HK-2 (cell line): ENCODE measurements around the gene HIC1.

Experiments used
- DNase-seq: peaks from one replicate; pipeline ENCODE4 v3.0.0-alpha.2; 2018; ENCODE audit not compliant: unreplicated experiment

The HIC1 gene

DNA sequence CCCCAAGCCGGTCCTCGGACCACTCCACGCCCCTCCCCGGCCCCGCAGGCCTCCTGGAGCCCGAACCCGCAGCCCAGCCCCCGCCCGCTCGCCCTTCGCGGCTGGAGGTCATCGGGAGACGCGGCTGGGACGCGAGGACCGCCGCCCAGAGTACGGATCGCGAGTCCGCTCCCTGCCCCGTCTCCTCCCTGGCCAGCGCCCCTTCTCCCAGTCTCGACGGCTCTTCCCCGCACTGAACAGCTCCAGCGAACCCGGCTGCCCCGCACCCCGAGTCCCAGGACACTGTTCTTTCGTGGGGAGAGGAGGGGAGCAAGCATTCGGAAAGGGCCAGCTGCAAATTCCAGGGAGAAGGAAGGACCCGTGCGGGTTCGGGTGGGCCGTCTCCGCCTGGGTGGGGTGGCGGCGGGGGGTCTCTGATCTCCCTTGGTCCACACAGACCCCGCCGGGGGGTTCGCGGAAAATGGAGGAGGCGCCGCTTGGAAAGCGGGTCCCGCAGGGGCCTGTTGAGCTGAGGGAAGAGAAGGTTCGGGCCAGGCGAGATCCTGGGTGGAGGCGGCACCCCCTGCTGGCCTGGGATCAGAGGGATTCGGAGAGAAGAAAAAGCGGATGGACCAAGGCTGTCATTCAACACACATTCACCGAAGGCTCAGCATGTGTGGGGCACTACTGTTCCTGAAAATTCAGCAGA lies 29.1 kb upstream of the HIC1 start:
- DNase-seq, result peak; percentile 71

DNA sequence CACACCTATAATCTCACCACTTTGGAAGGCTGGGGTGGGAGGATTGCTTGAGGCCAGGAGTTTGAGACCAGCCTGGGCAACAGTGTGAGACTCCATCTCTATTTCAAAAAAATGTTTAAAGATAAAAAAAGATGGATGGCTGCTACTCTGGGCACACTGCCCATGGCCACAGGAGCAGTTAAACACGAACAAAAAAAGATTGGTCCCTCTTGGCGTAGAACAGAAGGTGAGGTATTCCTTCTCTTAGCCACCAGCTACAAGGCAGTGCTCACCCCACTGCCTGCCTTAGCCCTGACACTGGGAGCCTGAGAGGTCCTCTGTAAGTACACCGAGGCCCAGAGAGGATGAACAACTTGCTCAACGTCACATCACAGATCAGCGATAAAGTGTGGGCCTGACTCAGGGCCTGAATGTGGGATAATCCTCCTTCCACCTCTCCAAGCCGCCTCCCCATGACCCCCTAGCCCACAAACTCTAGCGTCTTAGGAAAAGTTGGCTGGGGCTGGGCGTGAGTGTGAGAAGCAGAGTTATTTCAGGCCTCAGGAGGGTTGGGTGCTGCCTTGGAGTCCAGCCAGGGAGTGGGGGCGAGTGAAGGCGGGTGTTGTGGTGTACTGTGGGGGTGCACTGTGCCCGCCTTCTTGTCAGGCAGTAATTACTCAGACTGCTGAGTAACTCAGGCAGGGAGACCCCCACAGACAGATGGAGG lies 27.2 kb upstream of the HIC1 start:
- DNase-seq, result no peak

DNA sequence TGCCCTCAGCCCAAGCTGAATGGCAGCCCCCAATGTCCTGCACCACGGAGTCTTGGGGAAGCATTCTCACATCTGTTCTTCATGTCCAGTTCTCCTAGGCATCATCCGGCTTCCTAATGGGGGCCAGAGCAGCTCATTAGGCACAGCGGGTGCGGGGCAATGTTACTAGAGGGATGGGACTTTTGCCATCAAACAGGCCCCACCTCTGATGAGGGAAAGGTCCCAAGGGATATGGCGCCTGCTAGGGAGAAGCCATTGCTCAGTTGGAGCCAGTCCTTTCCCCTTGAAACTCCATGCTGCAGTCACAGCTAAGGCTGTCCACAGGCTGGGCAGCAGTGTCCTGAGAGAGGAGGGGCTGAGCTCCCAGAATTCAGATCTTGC lies 26.7 kb upstream of the HIC1 start:
- DNase-seq, result no peak

DNA sequence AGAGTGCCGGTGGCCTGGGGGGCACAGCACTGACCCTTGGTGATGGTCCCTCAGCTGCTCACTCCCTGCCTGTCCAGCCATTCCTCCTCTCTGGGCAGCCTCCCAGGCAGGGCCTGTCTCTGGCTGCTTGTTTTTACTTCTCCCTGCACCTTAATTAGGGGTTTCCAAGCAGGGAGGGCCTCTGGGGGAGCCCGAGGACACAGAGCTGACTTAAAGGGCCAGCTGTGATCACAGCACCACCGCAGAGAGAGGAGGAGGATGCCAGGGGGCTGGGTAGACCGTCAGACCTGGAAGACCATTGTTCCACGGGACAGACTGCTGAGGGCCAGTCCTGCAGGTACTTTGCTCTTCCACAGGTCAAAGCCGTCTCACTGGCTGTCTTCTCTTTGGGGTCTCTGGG lies 26.2 kb upstream of the HIC1 start:
- no peak for DNase-seq

DNA sequence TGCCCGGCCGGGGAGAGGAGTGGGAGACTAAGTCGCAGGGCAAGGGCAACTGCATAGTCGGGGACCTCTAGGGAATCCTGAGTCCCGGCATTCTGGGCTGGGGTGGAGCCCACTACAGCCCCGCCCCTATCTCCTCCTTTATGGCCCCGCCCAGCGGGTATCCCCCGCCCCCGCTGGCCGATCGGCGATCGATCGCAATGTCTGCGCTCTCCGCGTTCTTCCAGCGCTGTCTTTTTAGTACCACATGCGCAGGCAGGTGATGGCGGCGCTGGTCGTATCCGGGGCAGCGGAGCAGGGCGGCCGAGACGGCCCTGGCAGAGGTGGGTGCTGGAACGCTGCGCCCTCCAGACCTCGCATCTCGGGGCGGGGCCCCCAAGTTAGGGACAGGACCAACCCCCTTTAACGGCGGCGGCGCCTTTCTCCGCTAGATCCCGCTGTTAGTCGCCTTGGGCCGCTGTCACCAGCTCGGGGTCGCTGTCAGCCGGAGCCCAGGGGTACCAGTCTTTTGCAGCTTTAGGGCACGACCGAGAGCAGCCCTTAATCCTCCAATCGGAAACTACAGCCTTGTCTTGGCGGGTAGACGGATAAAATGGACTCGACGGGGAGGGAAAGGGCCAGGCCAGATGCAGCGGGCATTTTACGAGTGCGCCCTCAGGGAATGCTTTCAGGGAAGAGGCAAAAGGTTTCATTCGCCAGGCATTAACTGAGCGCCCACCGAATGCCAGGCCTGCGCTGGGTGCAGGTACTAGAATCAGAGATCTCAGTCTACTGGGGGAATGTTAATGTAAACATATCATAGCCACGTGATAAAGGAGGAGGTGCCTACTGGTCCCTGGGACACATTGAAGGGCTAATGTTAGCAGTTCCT lies 24.8 kb upstream of the HIC1 start, which contains the start of gene DPH1:
Gene DPH1 (plus strand): TSS at position 243 of the 868 bp plus-strand sequence. CDS start 17 bp downstream, at position 260.
- peak; percentile 87 for DNase-seq

DNA sequence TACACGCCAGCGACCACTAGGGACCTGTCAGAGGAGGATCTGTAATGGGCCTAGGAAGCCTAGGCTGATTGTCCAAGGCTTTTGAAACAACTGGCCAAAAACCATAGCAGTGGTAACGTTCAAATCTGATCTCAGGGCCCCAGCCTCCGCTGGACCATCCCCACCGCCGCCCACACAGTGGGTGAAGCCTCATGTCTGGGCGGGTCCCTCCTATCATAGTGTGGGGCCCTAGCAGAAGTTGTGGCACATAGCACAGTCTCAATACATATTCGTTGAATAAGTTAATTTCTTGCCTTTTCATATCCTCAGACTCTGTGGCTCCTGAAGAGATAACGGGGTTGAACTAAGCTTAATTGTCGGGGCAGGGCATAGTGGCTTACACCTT lies 24.1 kb upstream of the HIC1 start:
- peak; percentile 70 for DNase-seq

DNA sequence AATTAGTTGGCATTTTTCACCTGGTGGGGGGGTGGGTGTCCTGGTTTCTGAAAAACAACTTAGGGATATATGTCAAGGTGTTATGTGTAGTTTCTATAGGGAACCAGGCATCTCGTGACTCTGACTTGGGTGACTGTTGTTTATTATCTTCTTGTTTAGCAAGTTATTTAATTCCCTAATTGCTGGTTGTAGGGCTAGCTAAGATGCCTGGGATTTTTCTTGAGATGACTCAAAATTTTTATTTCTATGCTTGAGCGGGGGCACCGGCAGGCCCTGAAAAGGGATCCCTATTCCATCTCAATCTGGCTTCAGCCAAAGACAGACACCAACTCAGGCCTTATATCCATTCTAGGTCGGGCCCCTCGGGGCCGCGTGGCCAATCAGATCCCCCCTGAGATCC lies 21.8 kb upstream of the HIC1 start:
- no peak for DNase-seq

DNA sequence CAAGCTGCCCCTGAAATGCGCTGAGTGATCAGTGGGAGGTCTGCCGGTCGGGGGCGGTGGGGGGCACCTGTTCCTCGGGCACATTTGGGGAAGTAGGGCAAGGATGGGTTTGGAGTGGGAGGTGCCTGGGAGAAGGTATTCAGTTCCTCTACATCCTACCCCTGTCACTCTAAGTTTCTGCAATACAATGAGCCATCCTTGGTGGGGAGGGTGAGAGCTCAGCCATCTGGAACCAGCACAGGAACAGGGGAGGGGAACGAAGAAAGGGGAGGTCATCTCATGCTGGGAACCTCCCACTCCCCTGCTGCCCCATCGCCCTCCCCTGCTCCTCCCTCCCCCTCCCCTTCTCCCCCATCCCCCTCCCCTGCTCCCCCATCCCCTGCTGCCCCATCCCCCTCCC lies 20.7 kb upstream of the HIC1 start:
- peak; percentile 63 for DNase-seq

DNA sequence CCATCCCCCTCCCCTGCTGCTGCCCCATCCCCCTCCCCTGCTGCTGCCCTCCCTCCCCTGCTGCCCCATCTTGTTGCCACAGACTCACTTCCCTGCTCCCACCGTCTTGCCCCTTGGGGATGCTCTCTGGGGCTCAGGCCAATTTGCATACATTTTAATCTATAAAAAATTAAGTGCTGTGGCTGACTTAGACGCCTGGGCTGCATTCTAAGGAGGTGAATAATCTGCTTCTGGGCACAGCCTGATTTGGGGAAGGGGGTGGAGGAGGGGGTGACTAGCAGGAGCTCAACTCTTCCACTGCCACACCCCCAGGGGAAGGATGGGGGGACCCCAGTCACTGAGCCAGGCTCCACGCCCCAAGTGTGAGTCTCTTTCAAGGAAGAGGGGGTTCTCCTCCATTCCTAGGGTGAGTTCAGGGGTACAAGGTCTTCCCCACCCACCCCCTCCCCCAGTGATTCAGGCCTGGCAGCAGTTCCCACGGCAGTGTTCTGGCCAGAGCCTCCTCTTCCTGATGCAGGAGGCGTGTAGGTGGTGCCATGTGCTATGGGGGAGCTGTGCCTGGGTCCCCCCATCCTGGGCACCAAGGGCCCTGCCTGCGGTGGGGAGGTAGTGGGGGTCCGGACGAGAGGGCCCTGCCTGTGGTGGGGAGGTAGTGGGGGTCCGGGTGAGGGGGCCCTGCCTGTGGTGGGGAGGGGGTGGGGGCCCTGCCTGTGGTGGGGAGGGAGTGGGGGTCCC lies 19.9 kb upstream of the HIC1 start:
- peak; percentile 63 for DNase-seq

DNA sequence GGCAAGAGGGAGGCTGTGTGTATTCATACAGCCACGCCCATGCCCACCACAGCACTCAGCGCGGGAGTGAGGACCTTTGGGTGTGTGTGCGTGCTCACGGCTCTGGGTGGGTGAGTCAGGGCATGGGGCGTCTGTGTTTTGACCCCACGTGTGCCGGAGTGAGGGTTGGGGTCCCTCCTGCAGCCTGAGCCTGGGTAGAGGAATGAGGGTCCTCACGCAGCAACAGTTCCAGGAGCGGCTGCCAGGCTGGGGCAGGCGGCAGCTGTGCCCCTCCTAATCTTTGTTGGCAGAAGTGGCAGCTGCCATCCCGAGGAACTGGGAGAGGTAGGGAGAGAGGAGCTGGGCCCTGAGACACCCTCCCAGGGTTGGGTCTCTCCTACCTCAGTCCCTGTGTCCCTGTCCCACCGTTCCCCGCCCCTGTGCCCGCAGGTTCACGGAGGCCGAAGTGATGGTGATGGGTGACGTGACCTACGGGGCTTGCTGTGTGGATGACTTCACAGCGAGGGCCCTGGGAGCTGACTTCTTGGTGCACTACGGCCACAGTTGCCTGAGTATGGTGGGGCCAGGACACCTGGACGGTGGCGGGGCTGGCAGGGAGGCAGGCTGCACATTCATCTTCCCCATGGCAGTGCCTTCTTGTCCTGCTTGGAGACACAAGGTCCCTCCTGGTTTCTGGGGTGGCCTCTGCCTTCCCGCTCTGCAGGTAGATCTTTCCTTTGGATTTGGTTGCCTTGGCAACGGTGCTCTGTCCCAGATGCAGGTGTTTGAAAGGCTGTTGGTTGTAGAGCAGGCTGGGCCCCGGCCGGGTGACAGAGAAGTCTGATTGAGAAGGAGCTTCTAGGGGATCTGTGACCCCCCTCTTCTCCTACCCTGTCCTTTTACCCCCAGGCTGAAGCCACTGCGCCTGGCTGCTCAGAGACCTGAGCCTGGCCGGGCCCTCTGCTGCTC lies 19.1 kb upstream of the HIC1 start:
- DNase-seq, result no peak

DNA sequence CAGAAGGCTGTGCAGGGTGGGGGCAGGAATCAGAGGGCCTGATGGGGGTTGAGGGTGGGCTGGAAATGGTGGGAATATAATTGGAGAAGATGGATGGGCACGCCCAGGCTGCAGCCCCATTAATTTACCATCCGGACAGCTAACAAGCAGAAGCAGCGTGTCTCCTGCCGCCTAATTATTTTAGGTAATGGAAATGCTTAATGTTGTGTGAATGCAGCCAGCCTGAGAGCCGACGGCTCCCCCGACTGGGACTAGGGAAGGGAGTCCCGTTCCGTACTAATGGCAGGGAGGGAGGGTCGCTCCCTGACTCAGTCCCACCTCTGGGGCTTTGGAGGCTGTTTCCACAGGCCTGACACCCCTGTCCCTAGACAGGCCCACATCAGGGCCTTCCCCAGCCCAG lies 17.7 kb upstream of the HIC1 start:
- no peak for DNase-seq

DNA sequence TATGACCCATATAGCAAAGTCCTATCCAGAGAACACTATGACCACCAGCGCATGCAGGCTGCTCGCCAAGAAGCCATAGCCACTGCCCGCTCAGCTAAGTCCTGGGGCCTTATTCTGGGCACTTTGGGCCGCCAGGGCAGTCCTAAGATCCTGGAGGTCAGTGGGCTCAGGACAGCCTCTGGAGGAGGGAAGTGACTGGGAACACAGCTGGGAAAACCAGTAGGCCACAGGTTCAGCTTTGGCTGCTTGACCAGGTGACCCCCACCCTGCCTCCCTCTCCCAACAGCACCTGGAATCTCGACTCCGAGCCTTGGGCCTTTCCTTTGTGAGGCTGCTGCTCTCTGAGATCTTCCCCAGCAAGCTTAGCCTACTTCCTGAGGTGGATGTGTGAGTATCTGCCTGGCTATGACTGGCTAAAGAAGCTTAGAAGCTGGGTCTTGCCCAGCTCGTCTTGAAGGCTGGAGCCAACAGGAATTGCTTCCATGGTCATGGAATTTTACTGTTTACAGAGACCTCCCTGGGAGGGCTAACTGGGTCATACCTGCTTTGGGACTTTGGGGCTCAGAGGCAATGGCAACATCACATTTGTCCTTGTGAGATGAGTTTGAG lies 14.6 kb upstream of the HIC1 start:
- DNase-seq, result no peak

DNA sequence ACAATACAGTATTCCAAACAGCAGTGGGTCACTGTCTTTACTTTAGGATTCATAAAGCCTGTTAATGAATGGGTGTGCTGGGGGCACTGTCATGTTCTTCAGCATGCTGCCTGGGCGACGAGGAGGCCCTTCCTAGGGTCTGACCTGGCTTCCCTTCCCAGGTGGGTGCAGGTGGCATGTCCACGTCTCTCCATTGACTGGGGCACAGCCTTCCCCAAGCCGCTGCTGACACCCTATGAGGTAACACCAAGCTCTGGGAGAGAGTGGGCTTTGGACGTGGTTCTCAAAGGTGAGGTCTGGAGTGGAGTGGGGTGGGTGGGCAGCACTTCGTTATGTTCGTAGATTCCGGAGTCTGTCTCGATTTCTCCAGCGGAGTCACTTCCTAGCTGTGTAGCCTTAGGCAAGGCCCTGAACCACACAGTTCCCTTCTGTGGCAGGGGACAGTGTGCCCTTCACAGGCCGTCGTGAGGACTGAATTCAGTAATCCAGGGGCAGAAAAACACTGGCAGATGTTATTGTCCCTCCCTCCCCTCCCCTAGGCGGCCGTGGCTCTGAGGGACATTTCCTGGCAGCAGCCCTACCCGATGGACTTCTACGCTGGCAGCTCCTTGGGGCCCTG lies 13.9 kb upstream of the HIC1 start:
- no peak for DNase-seq

DNA sequence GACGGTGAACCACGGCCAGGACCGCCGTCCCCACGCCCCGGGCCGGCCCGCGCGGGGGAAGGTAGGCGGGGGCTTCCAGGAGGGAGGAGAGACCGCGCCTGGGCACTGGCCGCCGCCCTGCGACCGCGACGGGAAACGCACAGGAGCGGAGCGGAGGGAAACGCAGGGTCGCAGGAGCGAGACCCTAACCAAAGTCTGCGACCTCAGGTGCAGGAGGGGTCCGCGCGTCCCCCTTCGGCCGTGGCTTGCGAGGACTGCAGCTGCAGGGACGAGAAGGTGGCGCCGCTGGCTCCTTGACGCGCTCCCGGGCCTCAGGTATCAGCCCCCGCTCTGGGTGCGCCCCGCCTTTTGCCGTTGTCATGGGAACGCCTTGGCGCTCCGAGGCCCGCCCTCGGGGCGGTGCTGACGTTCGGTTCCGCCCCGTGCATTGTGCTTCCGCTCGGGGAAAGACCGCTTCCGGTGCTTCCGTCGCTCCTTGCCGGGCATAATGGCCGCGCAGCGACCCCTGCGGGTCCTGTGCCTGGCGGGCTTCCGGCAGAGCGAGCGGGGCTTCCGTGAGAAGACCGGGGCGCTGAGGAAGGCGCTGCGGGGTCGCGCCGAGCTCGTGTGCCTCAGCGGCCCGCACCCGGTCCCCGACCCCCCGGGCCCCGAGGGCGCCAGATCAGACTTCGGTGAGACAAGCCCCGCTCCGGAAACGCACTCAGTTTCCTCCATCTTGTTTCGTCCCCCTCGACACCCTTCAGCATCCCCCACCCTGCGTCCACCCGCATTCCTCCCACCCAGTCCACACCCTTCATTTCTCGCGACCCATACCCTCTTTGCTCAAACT lies 13.1 kb upstream of the HIC1 start, which contains the start of gene OVCA2:
Gene OVCA2 (plus strand): TSS at position 462 of the 829 bp plus-strand sequence. CDS start 26 bp downstream, at position 488.
- DNase-seq, result peak; percentile 95

DNA sequence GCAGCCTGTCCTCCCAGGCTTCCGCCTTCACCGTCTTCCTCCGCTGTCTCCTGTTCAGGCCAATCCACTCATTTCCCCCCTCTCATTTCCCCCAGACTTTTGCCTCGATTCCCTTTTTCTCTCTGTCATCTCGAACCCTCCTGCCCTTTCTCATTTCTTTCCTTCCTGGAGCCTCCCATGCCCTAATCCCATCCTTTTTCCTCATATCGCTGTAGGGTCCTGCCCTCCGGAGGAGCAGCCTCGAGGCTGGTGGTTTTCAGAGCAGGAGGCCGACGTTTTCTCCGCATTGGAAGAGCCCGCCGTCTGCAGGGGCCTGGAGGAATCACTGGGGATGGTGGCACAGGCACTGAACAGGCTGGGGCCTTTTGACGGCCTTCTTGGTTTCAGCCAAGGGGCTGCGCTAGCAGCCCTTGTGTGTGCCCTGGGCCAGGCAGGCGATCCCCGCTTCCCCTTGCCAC lies 12.5 kb upstream of the HIC1 start:
- DNase-seq, result peak; percentile 32

DNA sequence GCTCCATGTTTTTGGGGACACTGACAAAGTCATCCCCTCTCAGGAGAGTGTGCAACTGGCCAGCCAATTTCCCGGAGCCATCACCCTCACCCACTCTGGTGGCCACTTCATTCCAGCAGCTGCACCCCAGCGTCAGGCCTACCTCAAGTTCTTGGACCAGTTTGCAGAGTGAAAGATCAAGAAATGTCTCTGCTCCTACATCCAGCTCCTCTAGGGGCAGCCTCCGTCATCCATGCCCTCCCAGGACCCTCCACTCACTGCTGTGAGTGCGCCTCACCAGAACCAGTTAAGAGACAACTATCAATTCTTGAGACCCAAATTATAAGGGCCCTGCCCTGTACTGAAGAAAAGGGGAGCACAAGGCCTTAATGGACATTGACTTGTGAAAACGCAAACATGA lies 12.0 kb upstream of the HIC1 start:
- DNase-seq, result no peak

DNA sequence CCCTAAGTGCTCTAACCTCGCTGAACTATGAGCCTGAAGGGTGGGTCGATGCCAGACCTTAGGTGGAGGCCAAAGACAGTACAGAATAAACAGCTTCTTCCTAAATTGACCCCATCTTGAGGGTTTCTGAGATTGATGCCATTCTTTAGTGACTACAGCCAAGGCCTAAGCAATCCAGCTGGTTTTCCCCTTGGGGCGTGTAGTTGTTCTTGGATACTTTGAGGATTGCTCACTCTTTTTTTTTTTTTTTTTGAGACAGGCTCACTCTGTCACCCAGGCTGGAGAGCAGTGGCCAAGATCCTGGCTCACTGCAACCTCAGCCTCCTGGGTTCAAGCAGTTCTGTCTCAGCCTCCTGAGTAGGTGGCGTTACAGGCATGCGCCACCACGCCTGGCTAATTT lies 11.1 kb upstream of the HIC1 start:
- no peak for DNase-seq

DNA sequence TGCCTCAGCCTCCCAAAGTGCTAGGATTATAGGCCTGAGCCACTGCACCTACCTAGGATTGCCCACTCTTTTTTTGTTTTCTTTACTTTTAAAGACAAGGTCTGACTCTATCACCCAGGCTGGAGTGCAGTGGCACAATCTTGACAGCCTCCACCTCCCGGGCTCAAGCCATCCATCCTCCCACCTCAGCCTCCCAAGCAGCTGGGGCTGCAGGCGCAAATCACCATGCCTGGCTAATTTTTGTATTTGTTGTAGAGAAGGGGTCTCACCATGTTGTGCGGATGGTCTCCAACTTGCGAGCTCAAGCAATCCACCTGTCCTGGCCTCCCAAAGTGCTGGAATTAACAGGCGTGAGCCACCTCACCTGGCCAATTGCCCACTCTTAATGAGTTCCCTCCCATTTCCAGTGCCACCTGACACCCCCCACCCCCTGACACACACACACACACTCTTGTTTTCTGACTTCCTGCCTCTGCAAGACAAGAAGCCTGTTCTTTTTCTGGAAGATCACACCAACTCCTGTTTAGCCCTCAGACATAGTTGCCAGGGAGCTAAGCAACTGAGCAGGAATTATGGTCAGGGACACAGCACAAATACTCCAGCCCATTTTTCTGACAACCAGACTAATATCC lies 10.5 kb upstream of the HIC1 start:
- no peak for DNase-seq
